GM23338 (cell line): Measurements from ENCODE around the gene BEST1. TPM values are rescaled to one million over a fixed set of nuclear protein-coding genes. Genes with fewer than 3 reads are reported as not detected.
A peak's percentile ranks its signal among the peaks of the same experiment; 100 is the strongest.

Experiments
- ATAC-seq: fragments of 200-7000 bp; cut with Tn5 transposase; 3 replicates; pipeline ENCODE4 v1.9.1; 2020
- DNase-seq: peaks from one replicate; pipeline ENCODE4 v3.0.0-alpha.2; 2015; ENCODE audit warnings: low spot score
- H2AFZ ChIP-seq: fragments of 200-600 bp; sonication (generic); 2 replicates; pipeline ENCODE4 v1.8.0; 2016; ENCODE audit warnings: antibody characterized with exemption, mild to moderate bottlenecking, moderate library complexity
- H3F3A ChIP-seq: fragments of 200-600 bp; sonication (generic); replicated peaks from 2 replicates; pipeline ENCODE4 v1.8.0; 2017; ENCODE audit warnings: antibody characterized with exemption, mixed run types, low read depth
- H3K27ac ChIP-seq: fragments of 200-600 bp; sonication (generic); 2 replicates; pipeline ENCODE4 v1.6.1; 2016; ENCODE audit warnings: low read depth
- H3K27me3 ChIP-seq: fragments of 200-600 bp; sonication (generic); 2 replicates; pipeline ENCODE4 v1.8.0; 2016; ENCODE audit warnings: mild to moderate bottlenecking, mixed run types, moderate library complexity; ENCODE audit not compliant: insufficient read depth
- H3K36me3 ChIP-seq: fragments of 200-600 bp; sonication (generic); 2 replicates; pipeline ENCODE4 v1.8.0; 2016; ENCODE audit warnings: mild to moderate bottlenecking; ENCODE audit not compliant: insufficient read depth
- H3K4me1 ChIP-seq: fragments of 200-600 bp; sonication (generic); 2 replicates; pipeline ENCODE4 v1.8.0; 2016; ENCODE audit warnings: mild to moderate bottlenecking, moderate library complexity; ENCODE audit not compliant: insufficient read depth
- H3K4me2 ChIP-seq: fragments of 200-600 bp; sonication (generic); 2 replicates; pipeline ENCODE4 v1.7.1; 2017; ENCODE audit warnings: mixed run types
- H3K4me3 ChIP-seq: fragments of 200-600 bp; sonication (generic); 2 replicates; pipeline ENCODE4 v1.6.1; 2016; ENCODE audit warnings: mixed run types
- H3K79me2 ChIP-seq: fragments of 200-600 bp; sonication (generic); replicated peaks from 2 replicates; pipeline ENCODE4 v1.8.0; 2017; ENCODE audit warnings: mild to moderate bottlenecking; ENCODE audit not compliant: insufficient read depth
- H3K9me2 ChIP-seq: fragments of 200-600 bp; sonication (generic); 2 replicates; pipeline ENCODE4 v1.8.0; 2017; ENCODE audit not compliant: insufficient read depth
- H4K20me1 ChIP-seq: fragments of 200-600 bp; sonication (generic); replicated peaks from 2 replicates; pipeline ENCODE4 v1.8.0; 2017; ENCODE audit warnings: mild to moderate bottlenecking; ENCODE audit not compliant: insufficient read depth
- H3K27ac Mint-ChIP-seq: 2 replicates; pipeline ENCODE4 v1.8.0; 2020; ENCODE audit warnings: inconsistent platforms, mild to moderate bottlenecking, moderate library complexity, mixed read lengths
- H3K27me3 Mint-ChIP-seq: 3 replicates; pipeline ENCODE4 v1.8.0; 2022; ENCODE audit warnings: low read depth, mild to moderate bottlenecking, moderate library complexity, mixed read lengths, inconsistent platforms; ENCODE audit not compliant: insufficient read depth, poor library complexity
- H3K36me3 Mint-ChIP-seq: 3 replicates; pipeline ENCODE4 v1.8.0; 2021; ENCODE audit warnings: low read depth, mild to moderate bottlenecking, inconsistent platforms, moderate library complexity, mixed read lengths
- H3K4me1 Mint-ChIP-seq: 3 replicates; pipeline ENCODE4 v1.8.0; 2020; ENCODE audit warnings: mild to moderate bottlenecking, inconsistent platforms, mixed read lengths
- H3K4me3 Mint-ChIP-seq: 3 replicates; pipeline ENCODE4 v1.8.0; 2021; ENCODE audit warnings: moderate library complexity, mild to moderate bottlenecking, inconsistent platforms, mixed read lengths
- H3K9me3 Mint-ChIP-seq: 3 replicates; pipeline ENCODE4 v1.8.0; 2020; ENCODE audit warnings: moderate library complexity, mild to moderate bottlenecking, inconsistent platforms, mixed read lengths
- CTCF ChIP-seq, 2 experiments: fragments of 200-600 bp in 1 of 2; sonication (generic) in 1 of 2; conservative IDR thresholded peaks; 2 replicates each; pipeline versions ENCODE4 v1.5.1 to v1.6.1; 2016 to 2017; ENCODE audit warnings: antibody characterized with exemption in 2 of 2, low read depth in 2 of 2, mild to moderate bottlenecking in 2 of 2, moderate library complexity in 1 of 2
- ETS1 ChIP-seq: IDR thresholded peaks from 2 replicates; pipeline ENCODE4 v1.6.1; 2016; ENCODE audit warnings: antibody characterized with exemption
- EZH2 ChIP-seq: fragments of 200-600 bp; sonication (generic); IDR thresholded peaks from one replicate; pipeline ENCODE4 v1.8.0; 2017; ENCODE audit warnings: antibody characterized with exemption, mild to moderate bottlenecking, low read depth; ENCODE audit not compliant: unreplicated experiment
- EZH2phosphoT487 ChIP-seq: fragments of 200-600 bp; sonication (generic); IDR thresholded peaks from one replicate; pipeline ENCODE4 v1.8.1; 2018; ENCODE audit warnings: antibody characterized with exemption; ENCODE audit not compliant: unreplicated experiment
- JUNB ChIP-seq: IDR thresholded peaks from one replicate; pipeline ENCODE4 v1.6.1; 2016; ENCODE audit warnings: antibody characterized with exemption; ENCODE audit not compliant: unreplicated experiment
- POLR2AphosphoS5 ChIP-seq: IDR thresholded peaks from 2 replicates; pipeline ENCODE4 v1.6.1; 2016; ENCODE audit warnings: antibody characterized with exemption, low read depth
- REST ChIP-seq: IDR thresholded peaks from one replicate; pipeline ENCODE4 v1.6.1; 2018; ENCODE audit warnings: antibody characterized with exemption; ENCODE audit not compliant: unreplicated experiment
- STAT1 ChIP-seq: IDR thresholded peaks from one replicate; pipeline ENCODE4 v1.6.1; 2016; ENCODE audit warnings: antibody characterized with exemption; ENCODE audit not compliant: unreplicated experiment
- ZNF114 ChIP-seq: fragments of 250-450 bp; sonication (Bioruptor Pico); IDR thresholded peaks from 2 replicates; pipeline ENCODE4 v1.5.0; 2020; ENCODE audit warnings: mild to moderate bottlenecking, moderate library complexity
- polyA plus RNA-seq: library from polyadenylated mRNA; unstranded; fragments of >200 nt; fragmentation: Nextera tagmentation; extraction: Ambion mirVana; gene quantifications from 2 replicates; pipeline ENCODE4 v1.2.1, GENCODE V29; 2016
- total RNA-seq: library from RNA; depleted of rRNA; stranded (reverse); fragments of >200 nt; shearing (Covaris generic); gene quantifications from 2 replicates; pipeline ENCODE4 v1.2.3, GENCODE V29; 2014

The BEST1 gene
- total and polyA plus RNA-seq, 2 experiments from 2014 or later, result 0.35 to 0.44 TPM

GRCh38 chr11:61907282-61907681 lies 42.9 kb upstream of the BEST1 start:
- Histone ChIP-seq H4K20me1 (no peaks in the 10 kb centered on the region), H3K36me3 (no peaks in the 10 kb centered on the region; the same call in 1 of the 2 replicates), H3K79me2 (no peaks in the 10 kb centered on the region), H2AFZ (no peak overlapping the region), H3K4me1 (peaks cover 10% of the 10 kb centered on the region), H3K27me3 (no peaks in the 10 kb centered on the region), H3K4me3 (no peak overlapping the region), H3K4me2 (no peak overlapping the region), H3F3A (no peaks in the 10 kb centered on the region), H3K9me2 (no peaks in the 10 kb centered on the region), H3K27ac (no peak overlapping the region)
- DNase-seq (no peak), ATAC-seq (no peak)
- Mint-ChIP-seq H3K4me1 (peaks cover 34% of the 10 kb centered on the region), H3K9me3 (no peaks in the 10 kb centered on the region; the same call in 2 of the 3 replicates), H3K4me3 (no peak overlapping the region), H3K27me3 (peaks cover 10% of the 10 kb centered on the region), H3K36me3 (no peaks in the 10 kb centered on the region), H3K27ac (no peak overlapping the region)
- TF ChIP-seq STAT1 (no peak), POLR2AphosphoS5 (no peak), ZNF114 (CRISPR knock-in tag) (no peak), REST (peak; percentile 32)

GRCh38 chr11:61907871-61908729 lies 42.1 kb upstream of the BEST1 start:
- H3K4me1 Mint-ChIP-seq, result peaks cover 29% of the 10 kb centered on the region
- TF ChIP-seq CTCF (conservative IDR thresholded peaks at IDR 0.05; ENCODE audit: low read depth in 2 of 2), result no peak
- no peak for TF ChIP-seq EZH2phosphoT487
- TF ChIP-seq JUNB, result no peak
- TF ChIP-seq STAT1, result no peak
- TF ChIP-seq EZH2, result no peak
- TF ChIP-seq POLR2AphosphoS5, result no peak
- no peak for TF ChIP-seq ETS1
- Histone ChIP-seq H3K4me1 (peaks cover 10% of the 10 kb centered on the region), H3F3A (no peaks in the 10 kb centered on the region), H3K4me2 (0 out of 2 replicates have a peak overlapping the region, but pooled peaks have one; percentile 71), H3K4me3 (no peak overlapping the region), H3K36me3 (no peaks in the 10 kb centered on the region; the same call in 1 of the 2 replicates), H2AFZ (no peak overlapping the region), H3K27me3 (no peaks in the 10 kb centered on the region), H4K20me1 (no peaks in the 10 kb centered on the region), H3K27ac (no peak overlapping the region), H3K9me2 (no peaks in the 10 kb centered on the region), H3K79me2 (no peaks in the 10 kb centered on the region)
- no peak overlapping the region; the same call in 2 of the 3 replicates for H3K4me3 Mint-ChIP-seq
- H3K36me3 Mint-ChIP-seq, result no peaks in the 10 kb centered on the region
- no peaks in the 10 kb centered on the region; the same call in 2 of the 3 replicates for H3K9me3 Mint-ChIP-seq
- no peak for DNase-seq
- H3K27ac Mint-ChIP-seq, result no peak overlapping the region
- no peak for ATAC-seq
- H3K27me3 Mint-ChIP-seq, result peaks cover 14% of the 10 kb centered on the region
